LNCaP clone FGC (cell line): ENCODE measurements around the gene TCERG1.
A peak's percentile ranks its signal among the peaks of the same experiment; 100 is the strongest.

ENCODE experiments used
- DNase-seq: peaks from one replicate; pipeline ENCODE4 v3.0.0-alpha.2; 2011; ENCODE audit warnings: low read depth
- H3K4me3 ChIP-seq: 2 replicates; pipeline ENCODE4 v1.5.1; 2011; ENCODE audit warnings: mild to moderate bottlenecking, low read depth, low read length, control low read depth
- TF ChIP-seq, protein P1 (sequence below): IDR thresholded peaks from 2 replicates; pipeline ENCODE4 v1.5.1; 2012; ENCODE audit warnings: mild to moderate bottlenecking; ENCODE audit not compliant: control insufficient read depth, insufficient read depth; ENCODE audit errors: extremely low read depth

TCERG1 gene

DNA sequence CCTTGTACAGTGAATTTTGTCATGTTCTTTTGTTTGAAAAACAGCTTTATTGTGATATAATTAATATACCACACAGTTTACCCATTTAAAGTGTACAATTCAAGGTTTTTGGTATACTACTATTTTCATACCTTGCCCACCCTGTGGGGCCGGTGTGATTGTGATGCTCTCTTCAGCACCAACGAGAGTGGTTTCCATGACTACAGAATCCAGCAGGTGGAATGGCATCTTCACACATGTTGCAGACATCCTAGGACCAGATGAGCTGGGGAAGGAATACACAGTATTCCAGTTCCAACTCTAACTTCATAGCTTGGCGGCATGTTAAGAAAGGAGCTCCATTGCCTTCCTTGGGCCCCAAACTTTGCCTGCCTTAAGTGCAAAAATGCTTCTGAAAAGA is 76.6 kb downstream of the TCERG1 start:
- H3K4me3 ChIP-seq, result no peak overlapping the region
- TF ChIP-seq, protein P1, sequence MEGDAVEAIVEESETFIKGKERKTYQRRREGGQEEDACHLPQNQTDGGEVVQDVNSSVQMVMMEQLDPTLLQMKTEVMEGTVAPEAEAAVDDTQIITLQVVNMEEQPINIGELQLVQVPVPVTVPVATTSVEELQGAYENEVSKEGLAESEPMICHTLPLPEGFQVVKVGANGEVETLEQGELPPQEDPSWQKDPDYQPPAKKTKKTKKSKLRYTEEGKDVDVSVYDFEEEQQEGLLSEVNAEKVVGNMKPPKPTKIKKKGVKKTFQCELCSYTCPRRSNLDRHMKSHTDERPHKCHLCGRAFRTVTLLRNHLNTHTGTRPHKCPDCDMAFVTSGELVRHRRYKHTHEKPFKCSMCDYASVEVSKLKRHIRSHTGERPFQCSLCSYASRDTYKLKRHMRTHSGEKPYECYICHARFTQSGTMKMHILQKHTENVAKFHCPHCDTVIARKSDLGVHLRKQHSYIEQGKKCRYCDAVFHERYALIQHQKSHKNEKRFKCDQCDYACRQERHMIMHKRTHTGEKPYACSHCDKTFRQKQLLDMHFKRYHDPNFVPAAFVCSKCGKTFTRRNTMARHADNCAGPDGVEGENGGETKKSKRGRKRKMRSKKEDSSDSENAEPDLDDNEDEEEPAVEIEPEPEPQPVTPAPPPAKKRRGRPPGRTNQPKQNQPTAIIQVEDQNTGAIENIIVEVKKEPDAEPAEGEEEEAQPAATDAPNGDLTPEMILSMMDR, result no peak
- DNase-seq, result no peak

DNA sequence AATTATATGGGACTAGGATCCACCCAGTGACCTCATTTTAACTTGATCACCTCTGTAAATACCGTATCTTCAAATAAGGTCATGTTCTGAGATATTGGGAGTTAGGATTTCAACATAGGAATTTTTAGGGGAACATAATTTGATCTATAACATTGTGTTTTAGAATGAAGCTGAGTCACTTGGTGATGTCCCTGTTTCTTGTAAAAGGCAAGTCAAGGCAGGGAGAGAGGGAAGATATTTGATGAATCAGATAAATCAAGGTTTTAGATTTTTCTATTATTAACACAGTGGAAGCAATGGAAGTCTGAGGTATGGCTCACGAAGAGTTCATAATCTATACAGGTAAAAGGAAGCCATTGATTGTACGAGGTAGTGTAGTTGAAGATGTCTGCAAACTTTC is 80.7 kb downstream of the TCERG1 start:
- no peak for DNase-seq
- TF ChIP-seq, protein P1, result no peak
- H3K4me3 ChIP-seq, result no peak overlapping the region

DNA sequence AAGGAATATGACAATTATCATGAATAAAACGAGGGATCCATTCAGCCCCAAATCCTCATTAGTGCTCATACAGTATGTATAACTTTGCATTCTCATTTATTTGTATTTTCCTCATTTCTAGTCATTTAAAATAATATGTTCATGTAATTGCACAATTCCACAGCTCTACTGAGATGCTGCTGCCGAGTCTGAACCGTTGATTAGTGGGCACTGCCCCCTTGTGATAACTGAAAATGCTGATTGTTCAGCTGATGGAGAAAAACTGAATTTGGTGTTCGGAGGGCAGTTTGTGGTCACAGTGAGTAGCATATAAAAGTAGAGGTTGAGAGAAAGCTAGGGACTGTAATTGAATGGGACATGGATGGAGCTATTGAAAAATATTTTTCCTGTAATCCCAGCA is 81.1 kb downstream of the TCERG1 start:
- TF ChIP-seq, protein P1, result peak; percentile 58
- no peak overlapping the region for H3K4me3 ChIP-seq
- DNase-seq, result no peak

DNA sequence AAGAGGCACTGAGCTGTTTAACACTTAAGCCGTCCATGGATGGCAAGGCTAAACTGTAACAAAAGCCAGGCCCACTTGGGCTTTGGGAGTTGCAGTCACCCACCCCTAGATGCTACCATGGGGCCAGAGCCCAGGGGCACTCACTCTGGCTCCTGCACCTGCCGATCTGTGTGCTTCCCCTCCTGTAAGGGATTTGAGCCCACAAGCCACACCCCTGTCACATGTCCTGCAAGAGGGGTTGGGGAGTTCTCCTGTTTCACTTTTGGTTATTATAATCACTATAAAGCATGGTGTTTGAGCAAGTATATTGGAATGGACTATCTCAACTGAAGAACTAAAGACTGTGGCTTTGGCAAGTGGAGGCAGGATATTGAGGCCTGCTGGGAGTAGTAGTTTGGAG is 82.9 kb downstream of the TCERG1 start:
- no peak for DNase-seq
- TF ChIP-seq, protein P1, result no peak
- H3K4me3 ChIP-seq, result no peak overlapping the region

DNA sequence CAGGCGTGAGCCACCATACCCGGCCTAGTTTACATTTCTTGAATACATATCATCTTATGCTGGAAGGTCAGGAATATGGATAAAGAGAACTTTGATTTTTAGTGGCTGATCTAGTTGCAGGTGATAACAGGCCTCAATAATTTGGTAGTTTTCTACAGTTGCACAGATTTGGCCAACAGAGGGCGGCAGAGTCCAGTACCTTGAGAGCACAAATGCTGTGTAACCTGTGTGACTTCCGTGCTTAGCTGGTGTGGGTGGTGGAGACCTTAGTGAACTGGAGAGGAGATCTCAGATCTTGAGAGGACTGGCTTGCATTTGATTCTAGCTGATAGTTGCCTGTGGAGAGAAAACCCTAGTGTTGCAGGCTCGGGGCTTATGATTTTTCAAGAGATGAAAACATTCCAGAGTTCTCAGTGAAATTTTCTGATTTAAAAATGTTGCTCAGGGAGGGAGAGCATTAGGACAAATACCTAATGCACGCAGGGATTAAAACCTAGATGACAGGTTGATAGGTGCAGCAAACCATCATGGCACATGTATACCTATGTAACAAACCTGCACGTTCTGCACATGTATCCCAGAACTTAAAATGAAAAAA is 86.2 kb downstream of the TCERG1 start:
- H3K4me3 ChIP-seq, result no peak overlapping the region
- DNase-seq, result peak; percentile 50
- TF ChIP-seq, protein P1, result peak; percentile 96

DNA sequence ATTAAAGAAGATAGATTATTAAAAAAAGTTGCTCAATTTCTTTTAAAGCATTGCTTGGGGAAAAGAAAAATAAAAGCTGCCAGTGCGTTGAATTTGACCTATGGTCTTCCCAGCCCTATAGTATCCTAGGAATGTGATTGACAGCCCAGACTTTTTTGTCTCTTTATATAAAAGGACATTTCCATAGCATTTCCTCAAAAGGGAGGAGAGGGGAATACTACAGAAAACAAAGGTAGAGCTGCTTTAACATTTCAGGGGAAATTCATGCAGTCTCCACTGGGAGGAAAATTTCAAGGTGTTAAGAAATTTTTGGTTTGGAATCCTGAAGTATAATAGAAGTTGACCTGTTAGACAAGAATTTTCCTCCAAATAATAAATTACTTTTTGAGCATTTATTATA is 86.7 kb downstream of the TCERG1 start:
- no peak overlapping the region for H3K4me3 ChIP-seq
- no peak for DNase-seq
- TF ChIP-seq, protein P1, result no peak

DNA sequence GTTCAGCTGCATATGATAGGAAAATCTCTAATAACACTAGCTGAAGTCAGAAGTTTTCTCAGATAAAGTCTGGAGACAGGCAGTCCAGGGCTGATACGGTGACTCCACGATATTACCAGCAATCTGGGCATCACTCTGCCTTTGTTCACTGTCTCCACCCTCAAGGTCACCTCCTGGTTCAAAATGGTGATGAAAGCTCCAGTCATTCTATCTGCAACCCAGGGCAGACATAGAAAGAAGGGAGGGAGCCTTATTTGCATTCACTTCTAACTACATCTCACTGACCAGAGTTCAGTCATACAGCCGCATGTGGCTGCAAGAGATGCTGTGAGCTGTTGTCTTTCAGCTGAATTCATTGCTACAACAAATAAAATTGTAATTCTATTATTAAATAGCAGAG is 91.3 kb downstream of the TCERG1 start:
- no peak overlapping the region for H3K4me3 ChIP-seq
- no peak for DNase-seq
- TF ChIP-seq, protein P1, result no peak
